Measurements from ENCODE around the gene VAV1. TPM values are rescaled to one million over a fixed set of nuclear protein-coding genes. Genes with fewer than 3 reads are reported as not detected.

The VAV1 gene
- total and polyA plus RNA-seq, 2 of the 8 experiments (the other 6 are each of a cell fraction or from before 2014, with no cell fraction given): 0.21 to 0.22 TPM

DNA sequence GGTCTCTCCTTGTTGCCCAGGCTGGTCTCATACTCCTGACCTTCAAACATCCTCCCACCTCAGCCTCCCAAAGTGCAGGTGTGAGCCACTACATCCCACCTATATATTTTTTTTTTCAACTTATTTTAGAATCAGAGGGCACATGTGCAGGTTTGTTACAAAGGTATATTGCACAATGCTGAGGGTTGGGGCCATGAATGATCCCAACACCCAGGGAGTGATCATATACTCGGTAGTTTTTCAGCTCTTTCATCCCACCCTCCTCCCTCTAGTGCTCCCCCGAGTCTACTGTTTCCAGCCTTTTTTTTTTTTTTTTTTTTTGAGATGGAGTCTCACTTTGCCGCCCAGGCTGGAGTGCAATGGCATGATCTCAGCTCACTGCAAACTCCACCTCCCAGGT is 76.5 kb downstream of the VAV1 start:
- Histone ChIP-seq H3K9ac (replicated peaks in 1 of 4; ENCODE audit: extremely low read depth in 1 of 4, low read depth in 3 of 4, low read length in 3 of 4) (no peak overlapping the region), H3K23me2 (ENCODE audit: low read depth, low read length) (no peaks in the 10 kb centered on the region), H2BK20ac (ENCODE audit: low read length) (no peak overlapping the region), H3K18ac (ENCODE audit: extremely low read depth, low read length) (no peak overlapping the region), H3K4me1 (replicated peaks in 1 of 4; ENCODE audit: control insufficient read depth in 3 of 4, insufficient read depth in 4 of 4, low read length in 3 of 4) (peaks cover 0 to 4% (median 0%) of the 10 kb centered on the region in 4 experiments; a peak in 1 of 7 replicates), H2BK5ac (ENCODE audit: low read depth, low read length) (no peak overlapping the region), H3K56ac (replicated peaks; ENCODE audit: insufficient read length, low read depth, low read length) (no peak overlapping the region), H3K4me2 (ENCODE audit: insufficient read depth in 1 of 2, low read depth in 2 of 2, low read length in 2 of 2) (no peak overlapping the region), H4K8ac (ENCODE audit: extremely low read depth, insufficient read depth, low read length) (no peak overlapping the region), H2AFZ (ENCODE audit: low read length) (no peak overlapping the region), H3K79me1 (ENCODE audit: low read depth, low read length) (no peaks in the 10 kb centered on the region), H4K20me1 (replicated peaks in 1 of 2; ENCODE audit: control insufficient read depth in 1 of 2, insufficient read depth in 2 of 2, low read length in 2 of 2) (no peaks in the 10 kb centered on the region), H3K36me3 (ENCODE audit: control insufficient read depth in 2 of 4, insufficient read depth in 4 of 4, low read length in 3 of 4) (no peaks in the 10 kb centered on the region), H3K4ac (replicated peaks; ENCODE audit: insufficient read length, low read depth, low read length) (no peak overlapping the region), H3K79me2 (ENCODE audit: control insufficient read depth in 1 of 2, insufficient read depth in 2 of 2, low read length in 2 of 2) (no peaks in the 10 kb centered on the region), H3K9me3 (ENCODE audit: insufficient read depth in 2 of 2, low read depth in 1 of 2, low read length in 1 of 2) (peaks cover 17 to 50% of the 10 kb centered on the region in 2 experiments), H3K27me3 (replicated peaks in 1 of 4; ENCODE audit: control insufficient read depth in 3 of 4, extremely low read depth in 1 of 4, insufficient read depth in 3 of 4, low read length in 3 of 4) (no peaks in the 10 kb centered on the region), H2BK120ac (replicated peaks; ENCODE audit: low read depth, low read length) (no peak overlapping the region), H3K23ac (ENCODE audit: insufficient read length) (no peak overlapping the region), H2BK12ac (ENCODE audit: low read depth, low read length) (no peak overlapping the region), H3K27ac (ENCODE audit: low read depth, low read length) (no peak overlapping the region), H3K14ac (ENCODE audit: insufficient read length) (no peak overlapping the region), H2BK15ac (ENCODE audit: low read length) (no peak overlapping the region), H3K4me3 (ENCODE audit: extremely low read depth in 1 of 4, insufficient read depth in 2 of 4, low read depth in 3 of 4, low read length in 4 of 4) (no peak overlapping the region), H4K91ac (replicated peaks; ENCODE audit: insufficient read length, low read length) (no peak overlapping the region), H2AK5ac (ENCODE audit: low read depth, low read length) (no peak overlapping the region), H4K5ac (ENCODE audit: insufficient read length, low read depth, low read length) (no peak overlapping the region)
- FAIRE-seq (no peak), DNase-seq (ENCODE audit: low read depth in 1 of 2, low spot score in 2 of 2) (no peak)
- ChIA-PET CTCF (ENCODE audit: partially characterized antibody) (interaction anchor here (0.6 to 0.8 kb wide), 4 partner anchors 116 to 575 kb away, joined by 3 to 4 read pairs (median 4); no protein-coding TSS in a partner anchor), POLR2A (ENCODE audit: partially characterized antibody) (no interaction called here)
- TF ChIP-seq RBBP5 (IDR thresholded peaks at IDR 0.05; ENCODE audit: borderline replicate concordance, low read depth, low read length) (no peak), TAF1 (IDR thresholded peaks at IDR 0.05; ENCODE audit: low read depth, low read length) (no peak)
- 76% methylated on average over 2 of the region's 3 CpGs; no CpG with 5 or more reads in 1 of the 2 experiments for WGBS, 2 experiments (ENCODE audit: extremely low coverage in 1 of 2, insufficient coverage in 1 of 2, insufficient read length in 1 of 2, insufficient replicate concordance in 2 of 2, low coverage in 1 of 2, low lambda C conversion rate in 2 of 2, missing lambda C conversion rate in 1 of 2)

Measured in H1 (cell line).